OCI-LY1 (cell line): ENCODE data around the gene CD84.

Source experiments
- EZH2 ChIP-seq: fragments of 200-600 bp; sonication (generic), shearing (Covaris generic); IDR thresholded peaks from 2 replicates; pipeline ENCODE4 v1.8.0; 2017; ENCODE audit warnings: borderline replicate concordance, mixed run types, mild to moderate bottlenecking, antibody characterized with exemption, low read length, moderate library complexity, mixed read lengths
- TF ChIP-seq, protein P1 (sequence below): fragments of 200-600 bp; sonication (generic), shearing (Covaris generic); IDR thresholded peaks from 2 replicates; pipeline ENCODE4 v1.5.1; 2017; ENCODE audit warnings: mild to moderate bottlenecking, antibody characterized with exemption, low read length, moderate library complexity, mixed read lengths

DNA sequence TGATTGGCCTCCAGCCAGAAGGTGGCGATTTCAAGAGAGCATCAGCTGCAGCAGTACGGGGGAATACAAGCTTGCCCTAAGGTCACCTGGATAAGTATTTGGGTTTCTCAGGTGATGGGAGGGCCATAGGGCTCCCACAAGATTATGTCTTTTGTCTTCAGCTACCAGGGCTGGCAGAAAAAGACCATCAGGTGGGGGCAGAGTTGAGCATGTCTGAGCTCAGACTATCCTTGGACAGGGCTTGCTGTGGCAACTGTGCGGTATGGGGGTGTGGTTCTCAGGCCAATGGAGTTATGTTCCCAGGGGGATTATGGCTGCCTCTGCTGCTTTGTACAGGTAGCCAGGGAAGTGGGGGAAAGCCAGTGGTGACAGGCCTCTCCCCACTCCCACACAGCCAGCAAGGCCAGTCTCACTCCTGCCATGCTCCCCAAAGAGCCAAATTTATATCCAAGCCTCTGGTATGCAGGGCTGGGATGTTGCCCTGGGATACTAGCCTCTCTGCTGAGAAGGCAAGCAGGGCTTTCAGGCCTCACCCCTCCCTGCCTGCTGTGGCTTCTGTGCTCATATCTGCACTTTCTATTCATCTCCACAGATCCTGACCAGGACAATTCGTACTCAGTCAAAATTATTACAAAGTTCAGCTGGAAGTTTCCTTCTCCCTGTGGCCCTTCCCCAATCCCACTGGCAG lies 26.6 kb upstream of the CD84 start:
- TF ChIP-seq, protein P1, sequence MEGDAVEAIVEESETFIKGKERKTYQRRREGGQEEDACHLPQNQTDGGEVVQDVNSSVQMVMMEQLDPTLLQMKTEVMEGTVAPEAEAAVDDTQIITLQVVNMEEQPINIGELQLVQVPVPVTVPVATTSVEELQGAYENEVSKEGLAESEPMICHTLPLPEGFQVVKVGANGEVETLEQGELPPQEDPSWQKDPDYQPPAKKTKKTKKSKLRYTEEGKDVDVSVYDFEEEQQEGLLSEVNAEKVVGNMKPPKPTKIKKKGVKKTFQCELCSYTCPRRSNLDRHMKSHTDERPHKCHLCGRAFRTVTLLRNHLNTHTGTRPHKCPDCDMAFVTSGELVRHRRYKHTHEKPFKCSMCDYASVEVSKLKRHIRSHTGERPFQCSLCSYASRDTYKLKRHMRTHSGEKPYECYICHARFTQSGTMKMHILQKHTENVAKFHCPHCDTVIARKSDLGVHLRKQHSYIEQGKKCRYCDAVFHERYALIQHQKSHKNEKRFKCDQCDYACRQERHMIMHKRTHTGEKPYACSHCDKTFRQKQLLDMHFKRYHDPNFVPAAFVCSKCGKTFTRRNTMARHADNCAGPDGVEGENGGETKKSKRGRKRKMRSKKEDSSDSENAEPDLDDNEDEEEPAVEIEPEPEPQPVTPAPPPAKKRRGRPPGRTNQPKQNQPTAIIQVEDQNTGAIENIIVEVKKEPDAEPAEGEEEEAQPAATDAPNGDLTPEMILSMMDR = peak; percentile 31; the same call in 1 of the 2 replicates
- TF ChIP-seq EZH2 = no peak
